Osteocyte (in vitro differentiated cells): ENCODE data around the gene ARL6IP6. TPM values are rescaled to one million over a fixed set of nuclear protein-coding genes. Genes with fewer than 3 reads are reported as not detected.

Experiments used
- DNase-seq: peaks from one replicate; pipeline ENCODE4 v3.0.0; 2021; ENCODE audit warnings: mixed read lengths; ENCODE audit not compliant: unreplicated experiment; ENCODE audit errors: extremely low spot score
- H3K27ac Mint-ChIP-seq: one replicate; pipeline ENCODE4 v1.8.0; 2021; ENCODE audit warnings: mild to moderate bottlenecking, mixed read lengths; ENCODE audit not compliant: unreplicated experiment
- H3K27me3 Mint-ChIP-seq: one replicate; pipeline ENCODE4 v1.8.0; 2021; ENCODE audit warnings: mixed read lengths; ENCODE audit not compliant: unreplicated experiment
- H3K36me3 Mint-ChIP-seq: one replicate; pipeline ENCODE4 v1.8.0; 2021; ENCODE audit warnings: mixed read lengths; ENCODE audit not compliant: unreplicated experiment
- H3K4me1 Mint-ChIP-seq: one replicate; pipeline ENCODE4 v1.8.0; 2021; ENCODE audit warnings: mixed read lengths; ENCODE audit not compliant: unreplicated experiment
- H3K4me3 Mint-ChIP-seq: one replicate; pipeline ENCODE4 v1.8.0; 2021; ENCODE audit warnings: mild to moderate bottlenecking, moderate library complexity, mixed read lengths; ENCODE audit not compliant: unreplicated experiment
- H3K9me3 Mint-ChIP-seq: one replicate; pipeline ENCODE4 v1.8.0; 2021; ENCODE audit warnings: mixed read lengths; ENCODE audit not compliant: unreplicated experiment
- CTCF ChIP-seq: fragments of 200-600 bp; sonication (generic); IDR thresholded peaks from 2 replicates; pipeline ENCODE4 v1.5.0; 2021; ENCODE audit warnings: antibody characterized with exemption, mild to moderate bottlenecking, moderate library complexity
- total RNA-seq: library from RNA; stranded (reverse); gene quantifications from 2 replicates; pipeline ENCODE4 v1.2.1, GENCODE V29; 2021

The ARL6IP6 gene
- total RNA-seq, 1 donor from 2014 or later: 13.9 TPM

DNA sequence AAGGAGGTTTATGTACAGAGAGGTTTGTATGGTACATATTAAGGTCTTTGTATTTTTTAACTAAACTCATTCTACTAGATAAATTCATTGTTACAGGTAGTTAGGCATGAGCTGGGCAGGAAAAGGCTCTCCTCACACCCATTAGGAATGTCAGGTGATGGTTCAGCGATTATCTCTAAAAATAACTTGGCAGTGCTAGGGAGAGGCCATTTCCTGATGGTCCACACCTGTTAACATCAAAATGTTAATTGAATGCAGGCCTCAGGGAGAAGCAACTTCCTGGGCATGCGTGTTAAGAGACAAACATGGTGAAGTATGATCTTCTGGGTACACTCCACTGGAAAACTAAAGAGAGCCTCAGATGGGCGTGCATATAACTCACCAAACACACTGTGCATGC lies 73.6 kb downstream of the ARL6IP6 start:
- DNase-seq: no peak
- Mint-ChIP-seq H3K36me3 (no peaks in the 10 kb centered on the region), H3K27ac (no peak overlapping the region), H3K27me3 (peaks cover 5% of the 10 kb centered on the region), H3K4me3 (no peak overlapping the region), H3K4me1 (no peaks in the 10 kb centered on the region), H3K9me3 (no peaks in the 10 kb centered on the region)
- TF ChIP-seq CTCF: no peak

GRCh38 chr2:152792974-152793373 lies 74.6 kb downstream of the ARL6IP6 start:
- H3K4me1 Mint-ChIP-seq: no peaks in the 10 kb centered on the region
- H3K9me3 Mint-ChIP-seq: no peaks in the 10 kb centered on the region
- peaks cover 7% of the 10 kb centered on the region for H3K27me3 Mint-ChIP-seq
- no peak for DNase-seq
- no peaks in the 10 kb centered on the region for H3K36me3 Mint-ChIP-seq
- H3K27ac Mint-ChIP-seq: no peak overlapping the region
- no peak overlapping the region for H3K4me3 Mint-ChIP-seq
- no peak for TF ChIP-seq CTCF

- H3K4me3 Mint-ChIP-seq: no peak overlapping the region
- H3K36me3 Mint-ChIP-seq: no peaks in the 10 kb centered on the region
- no peaks in the 10 kb centered on the region for H3K4me1 Mint-ChIP-seq
- peaks cover 23% of the 10 kb centered on the region for H3K27me3 Mint-ChIP-seq
- no peak overlapping the region for H3K27ac Mint-ChIP-seq
- no peaks in the 10 kb centered on the region for H3K9me3 Mint-ChIP-seq
- TF ChIP-seq CTCF: no peak
- DNase-seq: no peak
Measured at GRCh38 chr2:152796941-152797340, 78.5 kb downstream of the ARL6IP6 start.

DNA sequence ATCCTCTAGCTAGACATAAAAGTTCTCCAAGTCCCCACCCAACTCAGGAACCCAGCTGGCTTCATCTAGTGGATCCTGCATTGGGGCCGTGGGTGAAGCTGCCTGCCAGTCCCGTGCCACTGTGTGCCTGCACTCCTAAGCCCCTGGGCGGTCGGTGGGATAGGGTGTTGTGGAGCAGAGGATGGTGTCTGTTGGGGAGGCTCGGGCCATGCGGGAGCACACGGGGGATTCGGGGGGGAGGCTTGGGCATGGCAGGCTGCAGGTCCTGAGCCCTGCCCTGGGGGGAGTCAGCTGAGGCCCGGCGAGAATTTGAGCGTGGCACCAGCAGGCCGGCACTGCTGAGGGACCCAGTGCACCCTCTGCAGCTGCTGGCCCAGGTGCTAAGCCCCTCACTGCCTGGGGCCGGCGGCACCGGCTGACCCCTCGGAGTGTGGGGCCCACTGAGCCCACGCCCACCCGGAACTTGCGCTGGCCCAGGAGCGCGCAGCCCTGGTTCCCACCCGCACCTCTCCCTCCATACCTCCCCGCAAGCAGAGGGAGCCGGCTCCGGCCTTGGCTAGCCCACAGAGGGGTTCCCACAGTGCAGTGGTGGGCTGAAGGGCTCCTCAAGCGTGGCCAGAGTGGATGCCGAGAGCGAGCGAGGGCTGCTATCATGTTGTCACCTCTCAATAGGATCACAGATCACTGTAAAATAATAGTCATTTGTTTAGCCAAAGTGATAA lies 86.4 kb downstream of the ARL6IP6 start:
- Mint-ChIP-seq H3K36me3 (no peaks in the 10 kb centered on the region), H3K27ac (no peak overlapping the region), H3K9me3 (no peaks in the 10 kb centered on the region), H3K4me3 (no peak overlapping the region), H3K4me1 (no peaks in the 10 kb centered on the region), H3K27me3 (peaks cover 23% of the 10 kb centered on the region)
- DNase-seq: no peak
- no peak for TF ChIP-seq CTCF

- H3K4me1 Mint-ChIP-seq: no peaks in the 10 kb centered on the region
- H3K27ac Mint-ChIP-seq: no peak overlapping the region
- H3K27me3 Mint-ChIP-seq: peaks cover 5% of the 10 kb centered on the region
- no peak for DNase-seq
- no peaks in the 10 kb centered on the region for H3K36me3 Mint-ChIP-seq
- H3K9me3 Mint-ChIP-seq: peaks cover 15% of the 10 kb centered on the region
- no peak for TF ChIP-seq CTCF
- H3K4me3 Mint-ChIP-seq: no peak overlapping the region
Measured at GRCh38 chr2:152811916-152812315, 93.5 kb downstream of the ARL6IP6 start.

Other genes with a start within 250 kb of the ARL6IP6 start
- 83.0 and 91.7 TPM in 2 replicates for gene PRPF40A, start 1.2 kb upstream of the ARL6IP6 start, total RNA-seq